Hematopoietic multipotent progenitor cell treated with erythropoietin and hydrocortisone succinate and interleukin-3 and kit ligand, for 15 days (in vitro differentiated cells): ENCODE measurements around the gene FAM151A.

ENCODE experiments used
- DNase-seq: peaks from one replicate; pipeline ENCODE4 v3.0.0-alpha.2; 2015; ENCODE audit warnings: low spot score

Gene FAM151A

DNA sequence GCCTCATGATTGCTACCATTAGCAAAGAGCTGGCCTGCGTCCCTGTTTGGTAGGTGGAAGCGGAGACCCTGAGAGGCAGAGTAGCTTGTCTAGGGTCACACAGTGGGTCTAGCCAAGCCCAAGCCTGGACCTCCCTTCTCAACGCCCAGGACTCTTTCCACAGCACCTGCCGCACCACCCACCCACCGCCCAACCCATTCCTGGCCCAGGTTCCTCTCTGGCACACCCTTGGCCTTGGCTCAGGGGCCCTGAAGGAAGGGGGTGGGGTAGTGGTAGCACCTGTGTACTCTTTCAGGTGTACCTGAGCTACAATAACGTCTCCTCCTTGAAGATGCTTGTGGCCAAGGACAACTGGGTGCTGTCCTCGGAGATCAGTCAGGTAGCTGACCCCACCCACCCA lies 19.3 kb downstream of the FAM151A start:
- no peak for DNase-seq

DNA sequence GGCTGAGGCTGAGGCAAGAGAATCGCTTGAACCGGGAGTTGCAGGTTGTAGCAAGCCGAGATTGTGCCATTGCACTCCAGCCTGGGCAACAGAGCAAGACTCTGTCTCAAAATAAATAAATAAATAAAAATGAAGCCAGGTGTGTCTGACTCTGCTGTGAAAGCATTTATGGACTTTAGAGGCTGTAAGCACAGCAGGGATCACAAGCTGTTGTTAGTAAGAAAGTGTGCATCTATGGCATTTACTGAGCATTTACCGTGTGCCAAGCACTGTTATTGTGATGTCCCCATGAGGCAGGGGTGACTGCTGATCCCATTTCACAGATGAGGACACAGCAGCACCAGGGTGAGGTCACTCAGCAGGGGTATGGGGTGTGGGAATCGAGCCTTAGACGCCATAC lies 20.1 kb downstream of the FAM151A start:
- no peak for DNase-seq

DNA sequence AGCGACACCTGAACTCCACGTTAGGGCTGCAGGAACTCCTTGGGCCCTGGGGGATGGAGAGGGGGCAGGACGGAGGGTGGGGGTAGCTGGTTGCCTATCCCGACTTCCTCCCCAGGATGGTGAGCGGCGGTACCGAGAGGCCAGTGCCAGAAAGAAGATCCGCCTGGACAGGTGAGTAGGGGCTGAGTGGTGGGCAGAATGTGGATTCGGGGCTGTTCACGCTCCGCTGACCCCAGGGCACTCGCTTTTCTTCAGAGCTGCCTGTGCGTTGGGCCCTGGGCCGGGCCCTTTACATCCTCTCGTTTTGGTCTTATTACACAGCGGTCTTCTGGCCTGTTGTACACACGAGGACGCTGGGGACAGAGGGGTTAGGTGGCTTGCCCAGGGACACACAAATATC lies 20.8 kb downstream of the FAM151A start:
- DNase-seq: no peak

DNA sequence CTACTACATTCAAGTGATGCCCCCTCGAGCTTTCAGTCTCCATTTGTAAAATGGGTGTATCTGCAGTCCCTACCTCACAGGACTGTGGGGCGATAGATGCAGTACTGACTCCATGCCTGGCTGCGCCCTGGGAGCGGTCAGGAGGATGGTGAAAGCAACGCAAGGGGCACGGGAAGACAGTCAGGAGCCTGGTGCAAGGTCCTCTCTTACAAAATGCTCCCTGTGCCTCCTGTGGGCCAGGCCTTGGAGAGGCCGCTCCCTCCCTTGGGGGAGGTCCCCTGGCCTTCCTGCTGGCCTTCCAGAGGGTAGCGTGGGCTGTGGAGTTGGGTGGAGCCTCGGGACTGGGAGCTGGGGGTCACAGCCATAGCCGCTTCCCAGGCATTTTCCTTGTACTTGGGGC lies 21.6 kb downstream of the FAM151A start:
- no peak for DNase-seq

DNA sequence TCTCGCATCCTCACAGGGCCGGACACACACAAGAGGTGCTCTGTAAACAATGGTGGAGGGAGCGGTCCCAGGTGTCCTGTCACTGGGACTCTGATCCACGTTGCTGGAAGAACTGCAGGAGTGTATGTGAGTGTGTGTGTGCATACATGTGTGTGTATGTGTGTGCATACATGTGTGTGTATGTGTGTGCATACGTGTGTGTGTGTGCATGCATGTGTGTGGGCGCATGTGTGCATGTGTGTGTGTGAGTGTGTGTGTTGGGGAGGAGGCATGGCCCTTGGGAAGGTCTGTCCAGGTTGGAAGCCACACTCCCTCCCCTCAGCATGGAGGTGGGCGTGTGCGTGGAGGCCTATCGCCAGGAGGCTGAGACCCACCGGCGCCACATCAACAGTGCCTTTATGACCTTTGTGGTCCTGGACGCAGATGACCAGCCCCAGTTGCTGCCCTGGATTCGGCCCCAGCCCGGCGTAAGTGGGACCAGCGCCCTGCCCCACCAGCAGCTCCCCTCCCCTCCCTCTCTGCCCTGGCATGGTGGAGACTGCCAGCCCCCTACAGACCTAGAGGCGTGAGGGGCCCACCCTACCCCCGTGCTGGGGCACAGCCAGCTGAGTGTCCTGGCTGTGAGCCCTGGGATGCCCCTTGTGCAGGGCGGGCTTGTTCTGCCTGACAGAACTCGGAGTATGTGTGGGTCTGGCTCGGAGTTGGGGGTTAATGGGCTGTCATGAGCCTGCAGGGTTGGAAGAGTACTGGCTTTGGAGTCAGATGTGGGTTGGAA lies 22.2 kb downstream of the FAM151A start:
- DNase-seq: no peak

DNA sequence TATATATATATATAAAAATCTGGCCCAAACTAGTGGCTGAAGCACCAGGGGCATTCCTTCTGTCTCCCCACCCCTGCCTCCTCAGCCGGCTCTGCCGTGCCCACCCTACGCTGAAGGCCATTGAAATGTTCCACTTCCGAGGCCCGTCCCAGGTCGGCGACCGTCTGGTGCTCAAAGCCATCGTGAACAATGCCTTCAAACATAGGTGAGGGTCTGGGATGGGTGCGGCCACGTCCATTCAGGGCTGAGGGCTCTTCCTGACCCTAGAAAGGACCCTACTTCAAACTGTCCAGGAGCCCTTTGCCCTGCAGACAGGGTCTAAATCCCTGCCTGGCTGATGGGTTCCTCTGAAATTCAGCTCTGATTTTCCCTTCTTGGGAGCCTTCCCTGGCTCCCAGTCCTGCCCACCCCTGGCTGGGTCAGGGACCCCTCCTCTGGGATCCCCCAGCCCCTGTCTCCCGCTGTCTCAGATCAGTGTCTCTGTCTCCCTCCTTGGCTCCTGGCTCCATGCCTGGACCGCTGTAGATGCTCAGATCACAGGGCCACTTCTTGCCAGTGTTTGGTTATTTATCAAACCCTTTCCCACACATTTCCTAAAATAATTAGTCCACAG lies 24.0 kb downstream of the FAM151A start:
- no peak for DNase-seq

- no peak for DNase-seq
Observed at GRCh38 chr1:54597455-54598030, 25.8 kb downstream of the FAM151A start.

DNA sequence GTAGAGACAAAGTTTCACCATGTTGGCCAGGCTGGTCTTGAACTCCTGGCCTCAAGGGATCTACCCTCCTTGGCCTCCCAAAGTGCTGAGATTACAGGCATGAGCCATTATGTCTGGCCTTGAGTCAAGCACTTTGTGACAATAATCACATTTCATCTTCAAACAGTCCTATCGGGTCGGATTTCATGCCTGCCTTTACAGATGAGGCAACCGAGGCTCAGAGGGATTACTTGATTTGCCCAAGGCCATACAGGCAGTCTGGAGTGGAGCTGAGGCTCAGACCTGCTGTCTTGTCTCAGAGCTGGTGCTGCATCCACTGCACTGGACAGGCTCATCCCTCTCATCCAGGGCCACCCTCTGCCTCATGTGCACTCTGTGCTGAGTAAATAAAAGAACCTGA lies 26.6 kb downstream of the FAM151A start:
- DNase-seq: no peak

DNA sequence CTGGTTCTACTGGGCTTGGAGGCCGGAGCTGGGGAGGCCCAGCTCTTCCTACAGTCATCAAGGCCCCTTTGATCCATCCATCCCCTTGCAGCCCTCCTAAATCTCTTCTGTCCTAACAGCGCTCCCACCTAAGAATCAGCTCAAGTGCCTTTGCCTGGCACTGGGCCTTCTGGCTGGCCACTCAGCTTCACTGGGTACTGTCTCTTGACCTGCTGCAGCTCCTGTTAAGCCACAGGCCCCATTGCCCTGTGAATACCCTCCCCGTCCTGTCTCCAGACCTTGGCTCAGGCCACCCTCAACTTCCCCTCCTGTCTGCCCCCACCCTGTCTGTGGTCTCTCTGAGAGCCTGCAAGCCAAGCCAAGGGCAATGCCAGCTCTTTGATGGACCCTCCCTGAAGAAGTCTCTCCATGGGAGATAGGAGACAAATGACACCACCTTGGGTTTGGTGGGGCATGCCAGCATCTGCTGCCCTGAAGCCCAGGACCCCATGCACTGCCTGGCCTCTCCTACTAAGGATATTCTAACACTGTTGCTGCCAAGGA lies 27.3 kb downstream of the FAM151A start:
- no peak for DNase-seq

- DNase-seq: no peak
Observed at GRCh38 chr1:54594463-54594862, 28.9 kb downstream of the FAM151A start.

- DNase-seq: no peak
Observed at GRCh38 chr1:54593571-54594160, 29.7 kb downstream of the FAM151A start.

DNA sequence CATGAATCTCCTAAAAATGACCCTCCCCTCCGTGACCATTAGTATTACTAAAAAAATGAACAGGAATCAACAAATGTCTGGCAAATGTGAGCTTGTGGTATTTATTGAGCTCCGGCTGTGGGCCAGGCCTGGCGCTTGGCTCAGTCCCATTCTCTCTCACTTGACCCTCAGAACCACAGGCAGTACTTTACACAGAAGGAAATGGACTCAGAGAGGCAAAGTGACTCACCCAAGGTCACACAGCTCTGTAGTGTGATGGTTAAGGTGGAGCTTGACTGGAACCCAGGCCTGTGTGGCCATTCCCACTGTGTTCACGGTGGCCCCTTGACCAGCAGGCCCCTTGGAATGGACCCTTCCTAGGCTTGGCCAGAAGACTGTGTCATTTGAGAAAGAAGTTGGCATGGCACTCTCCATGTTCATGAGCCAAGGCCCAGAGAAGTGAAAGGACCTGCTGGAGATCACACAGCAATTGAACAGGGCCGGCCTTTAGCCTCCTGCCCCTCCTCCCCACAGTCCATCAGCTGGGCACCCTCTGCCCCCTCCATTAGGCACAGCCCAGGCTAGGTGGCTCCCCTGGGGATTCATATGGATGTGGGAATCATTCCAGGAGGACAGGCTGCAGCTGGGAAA lies 32.1 kb downstream of the FAM151A start:
- DNase-seq: no peak

DNA sequence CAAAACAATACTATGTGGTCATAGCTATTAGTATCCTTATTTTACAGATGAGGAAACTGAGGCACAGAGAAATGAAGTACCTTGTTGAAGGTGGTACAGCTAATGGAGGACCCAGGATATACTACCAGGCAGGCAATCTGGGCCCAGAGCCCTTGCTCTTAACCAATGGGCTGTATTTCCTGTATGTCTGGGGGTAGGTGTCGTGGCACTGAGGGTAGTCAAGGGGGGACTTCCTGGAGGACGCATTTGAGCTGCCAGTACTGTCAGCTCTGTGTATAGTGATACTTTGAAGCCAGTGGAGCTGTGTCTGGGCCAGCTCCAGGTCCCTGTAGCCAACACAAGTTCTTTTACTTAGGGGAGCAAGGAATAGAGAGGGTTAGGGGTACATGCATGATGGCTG lies 34.9 kb downstream of the FAM151A start:
- no peak for DNase-seq

GRCh38 chr1:54585181-54586066 lies 37.9 kb downstream of the FAM151A start:
- DNase-seq: no peak

DNA sequence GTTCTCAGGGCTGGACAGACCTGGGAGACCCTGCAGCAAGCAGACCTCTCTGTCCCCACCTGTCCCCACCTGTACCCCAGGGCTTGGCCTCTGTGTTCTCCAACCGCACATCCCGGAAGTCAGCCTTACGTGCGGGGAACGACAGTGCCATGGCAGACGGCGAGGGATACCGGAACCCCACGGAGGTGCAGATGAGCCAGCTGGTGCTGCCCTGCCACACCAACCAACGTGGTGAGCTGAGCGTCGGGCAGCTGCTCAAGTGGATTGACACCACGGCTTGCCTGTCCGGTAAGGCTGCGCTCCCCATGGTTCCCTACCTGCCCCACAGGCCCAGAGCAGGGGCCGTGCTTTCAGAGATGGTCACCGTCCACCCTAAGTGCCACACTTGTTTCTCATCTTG lies 38.8 kb downstream of the FAM151A start:
- no peak for DNase-seq

GRCh38 chr1:54583871-54584270 lies 39.5 kb downstream of the FAM151A start:
- no peak for DNase-seq

DNA sequence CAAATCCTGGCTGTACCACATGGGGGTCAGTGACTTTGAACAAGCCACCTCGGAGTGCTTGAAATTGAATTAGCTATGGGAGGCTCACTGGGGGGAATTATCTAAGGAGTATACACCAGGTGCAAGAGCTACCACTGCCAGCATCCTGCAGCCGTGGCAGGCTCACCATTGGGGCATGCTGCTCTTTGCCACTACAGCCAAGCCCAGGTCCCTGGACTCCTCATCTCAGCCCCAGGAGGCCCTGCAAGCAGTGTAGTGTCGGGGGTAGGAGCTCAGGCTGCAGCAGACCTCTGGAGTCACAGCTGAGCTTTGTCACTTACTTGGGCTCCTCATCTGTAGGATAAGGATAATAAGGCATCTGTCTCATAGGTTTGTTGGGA lies 40.0 kb downstream of the FAM151A start:
- no peak for DNase-seq

GRCh38 chr1:54582566-54583306 lies 40.6 kb downstream of the FAM151A start:
- no peak for DNase-seq

DNA sequence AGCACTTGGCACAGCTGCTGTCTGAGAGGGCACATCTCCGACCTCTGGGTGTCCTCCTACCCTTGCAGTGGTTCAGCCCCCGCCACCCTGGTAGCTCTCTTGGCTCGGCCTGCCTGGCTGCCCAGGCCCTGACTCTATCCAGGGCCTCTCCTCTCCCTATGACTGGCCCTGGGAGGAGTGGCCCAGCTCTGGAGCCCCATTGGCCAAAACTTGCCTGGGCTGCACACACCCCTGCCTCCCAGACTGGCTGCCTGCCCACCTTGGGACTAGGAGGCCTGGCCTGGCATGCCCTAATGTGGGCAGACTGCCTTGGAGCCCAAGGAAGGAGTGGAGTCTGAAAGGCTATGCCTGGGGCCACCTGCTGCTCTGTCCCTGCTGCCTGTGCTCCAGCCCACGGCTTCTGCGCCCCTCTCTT lies 41.7 kb downstream of the FAM151A start:
- peak; percentile 44 for DNase-seq

- no peak for DNase-seq
Observed at GRCh38 chr1:54580856-54581550, 42.3 kb downstream of the FAM151A start.
